HG02798 (cell line): ENCODE data around the gene NAA16.
"Not testable (repeated sequence)": the region's sequence is repeated elsewhere in the genome, so short reads cannot be mapped to it uniquely, and the experiment has no call there.

Source experiments
- ATAC-seq: cut with Tn5 transposase; IDR thresholded peaks from one replicate; pipeline ENCODE4 v1.9.1; 2021; ENCODE audit warnings: mild to moderate bottlenecking; ENCODE audit not compliant: unreplicated experiment, poor library complexity

Gene NAA16

GRCh38 chr13:41310963-41311405 lies at the start of gene NAA16:
Gene NAA16, plus strand, starts transcription at chr13:41311267. Its CDS starts 262 bp downstream, at chr13:41311529.
- peak; percentile 80 for ATAC-seq

- ATAC-seq: peak; percentile 96
Observed at GRCh38 chr13:41263261-41263971, 47.7 kb upstream of the NAA16 start, which contains the start of gene MTRF1. Gene MTRF1, minus strand, starts transcription at chr13:41263576. Its CDS starts 2,669 bp downstream, at chr13:41260907.

- ATAC-seq: no peak
Observed at GRCh38 chr13:41267106-41267505, 44.0 kb upstream of the NAA16 start.

- no peak for ATAC-seq
Observed at GRCh38 chr13:41268764-41269163, 42.3 kb upstream of the NAA16 start.

GRCh38 chr13:41271456-41272285 lies 39.4 kb upstream of the NAA16 start:
- no peak for ATAC-seq

GRCh38 chr13:41273831-41274441 lies 37.1 kb upstream of the NAA16 start:
- ATAC-seq: no peak

DNA sequence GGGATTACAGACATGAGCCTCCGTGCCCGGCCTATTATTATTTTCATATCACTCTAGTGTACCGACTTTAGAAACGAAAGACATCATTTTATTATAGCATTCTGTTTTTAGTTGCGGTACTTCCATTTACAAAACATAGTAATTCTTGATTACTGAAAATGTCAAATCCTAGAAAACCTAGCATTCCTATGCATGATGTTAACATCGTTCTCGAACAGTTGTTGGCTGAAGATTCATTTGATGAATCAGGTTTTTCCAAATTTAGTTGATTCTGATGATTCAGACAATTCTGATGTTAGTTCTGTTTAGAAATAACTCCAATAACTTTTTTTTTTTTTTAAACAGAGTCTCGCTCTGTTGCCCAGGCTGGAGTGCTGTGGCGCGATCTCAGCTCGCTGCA lies 36.2 kb upstream of the NAA16 start:
- no peak for ATAC-seq

DNA sequence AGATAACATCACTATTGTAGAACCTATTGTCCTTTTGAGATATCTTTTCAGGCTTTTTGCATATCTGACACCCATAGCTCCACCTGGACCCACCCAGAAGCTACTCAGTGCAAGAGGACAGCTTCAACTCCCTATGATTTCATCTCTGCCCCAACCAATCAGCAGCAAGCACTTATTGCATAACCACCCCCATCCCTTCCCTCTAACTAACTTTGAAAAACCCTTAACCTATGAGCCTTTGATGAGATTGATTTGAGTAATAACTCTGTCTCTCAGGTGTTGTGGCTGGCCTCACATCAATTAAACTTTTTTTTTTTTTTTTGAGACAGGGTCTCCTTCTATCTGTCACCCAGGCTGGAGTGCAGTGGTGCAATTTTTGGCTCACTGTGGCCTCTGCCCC lies 34.2 kb upstream of the NAA16 start:
- no peak for ATAC-seq

DNA sequence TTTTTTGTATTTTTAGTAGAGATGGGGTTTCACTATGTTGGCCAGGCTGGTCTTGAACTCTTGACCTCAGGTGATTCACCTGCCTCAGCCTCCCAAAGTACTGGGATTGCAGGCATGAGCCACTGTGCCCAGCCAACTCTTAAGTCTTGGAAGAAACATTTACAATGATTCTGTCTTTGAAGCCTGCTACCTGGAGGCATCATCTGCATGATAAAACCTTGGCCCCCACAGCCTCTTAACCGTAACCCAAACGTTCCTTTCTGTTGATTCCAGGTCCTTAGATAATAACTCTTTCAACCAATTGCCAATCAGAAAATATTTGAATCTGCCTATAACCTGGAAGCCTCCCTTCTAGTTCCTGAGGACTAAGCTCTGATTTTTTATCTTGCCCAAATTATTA lies 31.9 kb upstream of the NAA16 start:
- not testable (repeated sequence) for ATAC-seq

DNA sequence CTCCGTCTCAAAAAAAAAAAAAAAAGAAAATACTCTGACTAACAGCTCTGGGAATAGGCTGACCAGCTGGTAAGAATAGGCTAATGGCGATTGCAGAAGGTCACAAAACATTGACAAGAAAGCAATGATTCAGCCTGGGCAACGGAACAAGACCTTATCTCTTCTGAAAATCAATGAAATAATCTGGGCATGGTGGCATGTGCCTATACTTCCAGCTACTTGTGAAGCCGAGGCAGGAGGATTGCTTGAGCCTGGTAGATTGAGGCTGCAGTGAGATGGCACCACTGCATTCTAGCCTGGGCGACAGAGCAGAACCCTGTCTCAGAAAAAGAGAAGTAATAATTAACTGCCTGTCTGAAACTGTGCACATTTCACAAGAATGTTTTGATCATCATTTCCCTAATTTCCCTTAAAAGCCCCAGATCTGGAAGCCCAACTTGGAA lies 28.9 kb upstream of the NAA16 start:
- ATAC-seq: no peak

DNA sequence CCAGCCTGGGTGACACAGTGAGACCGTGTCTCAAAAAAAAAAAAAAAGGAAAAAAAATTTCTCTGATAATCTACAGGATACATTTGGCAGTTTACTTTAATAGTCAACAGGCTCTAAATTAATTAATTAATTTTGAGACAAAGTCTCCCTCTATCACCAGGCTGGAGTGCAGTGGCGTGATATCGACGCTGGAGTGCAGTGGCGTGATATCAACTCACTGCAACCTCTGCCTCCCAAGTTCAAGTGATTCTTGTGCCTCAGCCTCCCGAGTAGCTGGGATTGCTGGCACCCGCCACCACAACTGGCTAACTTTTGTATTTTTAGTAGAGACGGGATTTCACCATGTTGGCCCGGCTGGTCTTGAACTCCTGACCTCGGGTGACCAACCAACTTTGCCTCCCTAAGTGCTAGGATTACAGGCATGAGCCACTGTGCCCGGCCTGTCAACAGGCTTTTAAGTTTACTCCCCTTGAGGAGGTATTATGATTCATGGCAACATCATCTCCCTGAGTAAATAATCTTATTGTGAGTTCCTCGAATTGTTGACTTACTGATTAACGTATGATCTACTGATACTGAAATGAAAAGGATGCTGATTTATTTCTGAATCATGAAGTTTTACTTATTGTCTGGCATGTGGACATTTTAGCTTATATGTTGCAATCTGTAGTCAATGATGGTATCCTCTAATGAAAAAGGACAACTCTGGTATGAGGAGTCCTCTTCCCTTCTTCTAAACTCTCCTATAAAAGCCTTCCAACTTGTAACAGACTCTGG lies 26.4 kb upstream of the NAA16 start:
- no peak for ATAC-seq

DNA sequence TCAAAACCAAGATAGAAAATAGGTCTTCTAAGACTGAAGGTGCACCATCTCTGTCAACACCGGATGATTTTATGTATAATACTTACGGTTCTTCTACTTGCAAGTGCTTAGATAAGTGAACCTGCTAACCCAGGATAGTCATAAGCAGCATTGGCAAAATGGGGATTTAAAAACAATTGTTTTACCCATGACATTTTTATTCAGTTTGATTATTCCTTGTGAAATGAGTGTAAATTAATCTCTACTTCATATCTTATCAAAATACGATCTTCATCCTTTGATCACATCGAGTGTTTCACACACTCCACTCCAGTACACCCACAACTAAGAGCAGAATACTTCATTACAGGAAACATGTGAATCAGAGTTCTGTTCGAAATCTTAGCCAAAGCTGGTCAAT lies 24.7 kb upstream of the NAA16 start:
- no peak for ATAC-seq

DNA sequence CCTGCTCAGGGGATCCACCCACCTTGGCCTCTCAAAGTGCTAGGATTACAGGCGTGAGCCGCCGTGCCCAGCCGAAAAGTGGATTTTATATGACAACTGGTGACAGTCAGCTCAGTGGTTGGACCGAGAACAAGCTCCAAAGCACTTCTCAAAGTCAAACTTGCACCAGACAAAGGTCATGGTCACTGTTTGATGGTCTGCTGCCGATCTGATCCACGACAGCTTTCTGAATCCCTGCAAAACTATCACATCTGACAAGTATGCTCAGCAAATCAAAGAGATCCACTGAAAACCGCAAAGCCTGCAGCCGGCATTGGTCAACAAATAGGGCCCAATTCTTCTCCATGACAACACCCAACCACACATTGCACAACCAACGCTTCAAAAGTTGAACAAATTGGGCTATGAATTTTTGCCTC lies 21.6 kb upstream of the NAA16 start:
- no peak for ATAC-seq

GRCh38 chr13:41291246-41291645 lies 19.8 kb upstream of the NAA16 start:
- no peak for ATAC-seq

GRCh38 chr13:41293272-41293671 lies 17.8 kb upstream of the NAA16 start:
- ATAC-seq: no peak

DNA sequence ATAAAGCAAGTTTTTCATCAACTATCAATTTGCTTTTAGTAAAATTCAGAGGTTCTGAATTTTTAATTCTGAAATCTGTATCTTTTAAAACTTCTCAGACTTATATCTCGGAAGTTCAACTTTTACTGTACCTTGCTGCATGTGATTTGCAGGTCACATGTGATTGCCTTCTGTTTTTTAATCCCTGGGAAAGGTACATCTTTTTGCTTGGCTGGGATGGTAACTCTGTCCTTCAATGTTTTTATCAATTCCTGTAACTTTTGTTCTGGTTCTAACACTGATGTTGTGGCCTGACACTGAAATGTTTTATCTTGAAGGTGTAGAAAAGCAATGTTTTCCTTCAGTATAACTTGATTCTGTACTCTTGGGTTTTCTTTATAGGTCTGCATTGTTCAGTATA lies 16.2 kb upstream of the NAA16 start:
- ATAC-seq: no peak

DNA sequence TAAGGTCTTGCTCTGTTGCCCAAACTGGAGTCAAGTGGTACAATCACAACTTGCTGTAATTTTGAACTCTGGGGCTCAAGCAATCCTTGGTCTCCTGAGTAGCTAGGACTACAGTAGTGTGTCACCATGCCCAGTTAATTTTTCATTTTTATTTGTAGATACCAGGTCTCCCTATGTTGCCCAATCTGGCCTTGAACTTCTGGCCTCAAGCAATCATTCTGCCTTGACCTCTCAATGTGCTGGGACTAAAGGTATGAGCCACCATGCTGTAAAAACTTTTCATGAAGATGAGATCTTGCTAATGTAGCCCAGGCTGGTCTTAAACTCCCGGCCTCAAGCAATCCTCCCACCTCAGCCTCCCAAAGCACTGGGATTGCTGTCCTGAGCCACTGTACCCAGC lies 15.1 kb upstream of the NAA16 start:
- ATAC-seq: no peak

DNA sequence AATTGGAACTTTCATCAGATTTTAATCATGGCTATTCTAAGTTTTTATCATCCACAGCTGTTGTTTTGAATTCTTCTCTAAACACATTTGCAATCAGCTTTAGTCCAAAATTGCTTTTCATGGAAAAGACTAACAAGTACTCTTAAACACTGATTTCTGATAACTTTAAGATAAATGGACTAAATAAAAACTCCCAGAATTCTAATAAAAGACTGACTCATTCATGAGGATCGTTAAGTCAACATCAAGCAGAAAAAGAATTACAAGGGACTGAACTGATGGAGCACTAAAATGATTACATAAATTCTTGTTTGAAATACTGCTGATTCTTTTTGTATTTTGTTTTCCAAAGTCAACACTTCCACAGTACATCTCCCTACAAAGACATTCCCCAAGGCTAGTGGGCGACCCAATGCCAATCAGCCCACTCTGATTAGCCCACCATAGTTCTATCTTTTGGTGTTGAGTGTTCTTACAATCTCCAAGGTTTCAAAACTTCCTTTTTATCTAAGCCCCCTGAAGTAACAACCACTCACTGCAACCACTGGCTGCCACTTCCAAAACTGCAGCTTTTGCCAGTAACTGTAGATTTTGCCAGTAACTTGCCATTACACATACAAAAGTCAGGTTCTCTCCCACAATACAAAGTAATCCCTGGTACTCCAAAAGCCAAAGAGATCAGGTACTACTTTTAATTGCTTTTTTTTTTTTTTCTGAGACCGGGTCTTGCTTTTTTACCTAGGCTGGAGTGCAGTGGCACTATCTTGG lies 14.0 kb upstream of the NAA16 start:
- no peak for ATAC-seq

DNA sequence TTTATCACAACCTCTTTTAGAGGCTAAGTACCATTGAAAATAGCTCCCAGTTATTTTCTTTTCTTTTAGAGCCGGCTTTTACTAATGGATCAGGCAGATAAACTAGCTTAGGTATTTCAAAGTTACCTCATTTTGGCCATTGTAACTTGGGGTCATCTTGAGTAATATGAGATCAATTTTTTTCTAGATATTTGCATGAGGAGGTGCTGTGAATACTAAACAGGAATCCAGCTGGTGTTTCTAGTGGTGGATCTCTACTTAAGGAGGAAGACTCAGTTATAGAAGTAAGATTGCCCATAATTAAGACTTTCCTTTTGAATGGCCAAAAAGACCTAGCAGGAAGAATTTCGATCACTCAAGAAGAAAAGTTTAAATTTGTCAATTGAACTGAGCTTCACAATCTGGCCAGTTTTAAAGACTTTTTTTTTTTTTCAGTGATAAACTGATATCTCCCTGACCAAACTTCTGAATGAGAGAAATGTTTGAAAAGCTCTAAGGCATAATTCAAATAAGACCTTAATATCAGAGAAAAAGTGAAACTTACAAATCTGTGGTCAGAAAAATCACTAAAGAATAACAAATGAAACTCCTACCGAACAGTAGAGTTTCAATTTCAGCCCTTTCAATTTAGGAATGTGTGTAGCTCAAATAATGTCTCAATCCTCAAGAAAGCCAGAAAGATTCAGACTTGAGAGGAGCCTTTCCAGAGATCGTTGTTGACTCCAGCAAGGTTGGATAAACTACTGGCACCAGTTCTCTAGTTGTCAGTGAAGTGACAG lies 11.6 kb upstream of the NAA16 start:
- no peak for ATAC-seq
